ENCODE measurements around the gene MMP11.

The MMP11 gene

DNA sequence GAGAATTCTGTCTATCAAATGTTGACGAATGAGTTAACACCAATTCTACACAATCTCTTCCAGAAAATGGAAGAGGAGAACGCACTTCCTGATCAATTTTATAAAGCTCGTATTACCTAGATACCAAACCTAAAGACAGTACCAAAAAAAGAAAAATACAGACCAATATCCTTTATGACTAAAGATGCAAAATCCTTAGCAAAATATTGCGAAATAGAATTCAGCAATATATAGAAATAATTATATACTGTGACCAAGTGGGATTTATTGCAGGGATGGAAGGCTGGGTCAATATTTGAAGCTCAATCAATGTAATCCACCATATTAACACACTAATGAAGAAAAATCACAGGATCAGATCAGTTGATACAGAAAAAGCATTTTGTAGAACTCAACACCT, 39.7 kb downstream of the MMP11 start:
- H3K4me3 ChIP-seq (ENCODE audit: control insufficient read depth, low read depth, low read length) = no peak overlapping the region
- TF ChIP-seq, protein P1, sequence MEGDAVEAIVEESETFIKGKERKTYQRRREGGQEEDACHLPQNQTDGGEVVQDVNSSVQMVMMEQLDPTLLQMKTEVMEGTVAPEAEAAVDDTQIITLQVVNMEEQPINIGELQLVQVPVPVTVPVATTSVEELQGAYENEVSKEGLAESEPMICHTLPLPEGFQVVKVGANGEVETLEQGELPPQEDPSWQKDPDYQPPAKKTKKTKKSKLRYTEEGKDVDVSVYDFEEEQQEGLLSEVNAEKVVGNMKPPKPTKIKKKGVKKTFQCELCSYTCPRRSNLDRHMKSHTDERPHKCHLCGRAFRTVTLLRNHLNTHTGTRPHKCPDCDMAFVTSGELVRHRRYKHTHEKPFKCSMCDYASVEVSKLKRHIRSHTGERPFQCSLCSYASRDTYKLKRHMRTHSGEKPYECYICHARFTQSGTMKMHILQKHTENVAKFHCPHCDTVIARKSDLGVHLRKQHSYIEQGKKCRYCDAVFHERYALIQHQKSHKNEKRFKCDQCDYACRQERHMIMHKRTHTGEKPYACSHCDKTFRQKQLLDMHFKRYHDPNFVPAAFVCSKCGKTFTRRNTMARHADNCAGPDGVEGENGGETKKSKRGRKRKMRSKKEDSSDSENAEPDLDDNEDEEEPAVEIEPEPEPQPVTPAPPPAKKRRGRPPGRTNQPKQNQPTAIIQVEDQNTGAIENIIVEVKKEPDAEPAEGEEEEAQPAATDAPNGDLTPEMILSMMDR (IDR thresholded peaks at IDR 0.05; ENCODE audit: control insufficient read depth, insufficient read depth, low read depth, low read length, missing control alignments) = no peak
- DNase-seq (ENCODE audit: low read depth) = no peak

DNA sequence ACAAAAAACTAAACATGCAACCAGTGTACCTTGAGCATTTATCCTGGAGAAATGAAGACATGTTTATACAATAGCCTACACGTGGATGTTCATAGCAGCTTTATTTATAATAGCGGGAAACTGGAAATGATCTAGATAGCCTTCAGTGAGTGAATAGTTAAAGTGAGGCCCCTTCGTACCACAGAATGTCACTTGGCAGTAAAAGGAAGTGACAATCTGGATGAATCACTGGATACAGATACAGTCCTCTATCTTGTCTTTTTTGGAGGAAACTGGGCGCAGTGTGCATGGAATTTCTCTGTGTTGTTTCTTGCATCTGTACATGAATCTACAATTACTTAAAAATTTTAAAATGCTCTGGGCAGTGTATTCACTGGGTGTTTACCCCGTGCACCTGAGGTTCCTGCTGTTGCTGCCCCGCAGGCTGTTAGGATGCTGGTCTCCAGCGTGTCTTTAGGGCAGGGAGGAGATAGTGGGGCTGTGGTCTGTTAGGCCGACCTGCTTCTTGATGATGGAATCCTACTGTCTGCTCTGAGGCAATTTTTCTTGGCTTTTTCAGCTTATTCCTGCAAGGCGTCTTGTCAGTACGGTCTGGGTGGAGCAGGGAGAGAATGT, 43.0 kb downstream of the MMP11 start:
- TF ChIP-seq, protein P1 (IDR thresholded peaks at IDR 0.05; ENCODE audit: control insufficient read depth, insufficient read depth, low read depth, low read length, missing control alignments) = no peak
- H3K4me3 ChIP-seq (ENCODE audit: control insufficient read depth, low read depth, low read length) = no peak overlapping the region
- no peak for DNase-seq (ENCODE audit: low read depth)

DNA sequence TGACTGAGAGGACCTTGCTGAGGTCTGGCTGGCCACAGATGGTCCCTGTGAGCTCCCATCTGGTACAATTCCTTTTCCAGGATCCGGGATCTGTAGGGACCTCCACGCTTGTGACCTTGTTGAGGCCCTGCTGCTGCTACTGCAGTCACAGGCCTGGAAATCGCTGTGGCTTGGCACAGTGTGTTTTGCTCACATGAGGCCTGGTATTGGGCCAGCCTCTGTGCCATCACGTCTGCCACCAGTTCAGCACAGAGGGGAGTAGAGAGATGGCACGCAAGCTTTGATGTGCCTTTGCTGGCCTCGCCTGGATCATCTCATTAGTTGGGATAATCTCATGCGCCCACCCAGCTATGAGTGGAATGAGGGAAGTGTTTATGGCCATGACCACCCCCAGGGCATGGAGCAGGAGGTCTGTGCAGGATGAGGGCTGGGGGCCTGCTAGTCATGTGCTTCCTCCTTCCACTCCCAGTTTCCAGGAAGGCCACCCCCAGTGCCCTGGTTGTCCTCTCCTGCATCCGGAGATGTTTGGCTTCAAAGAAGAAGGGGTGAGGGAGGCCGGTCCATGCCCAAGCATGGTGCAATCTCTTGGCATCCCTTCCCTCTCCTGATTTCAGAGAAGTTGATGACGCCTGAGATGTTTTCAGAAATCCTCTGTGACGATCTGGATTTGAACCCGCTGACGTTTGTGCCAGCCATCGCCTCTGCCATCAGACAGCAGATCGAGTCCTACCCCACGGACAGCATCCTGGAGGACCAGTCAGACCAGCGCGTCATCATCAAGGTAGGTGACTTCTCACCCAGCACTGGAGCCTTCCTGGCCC, 43.7 kb downstream of the MMP11 start:
- H3K4me3 ChIP-seq (ENCODE audit: control insufficient read depth, low read depth, low read length) = no peak overlapping the region
- TF ChIP-seq, protein P1 (IDR thresholded peaks at IDR 0.05; ENCODE audit: control insufficient read depth, insufficient read depth, low read depth, low read length, missing control alignments) = no peak
- no peak for DNase-seq (ENCODE audit: low read depth)

DNA sequence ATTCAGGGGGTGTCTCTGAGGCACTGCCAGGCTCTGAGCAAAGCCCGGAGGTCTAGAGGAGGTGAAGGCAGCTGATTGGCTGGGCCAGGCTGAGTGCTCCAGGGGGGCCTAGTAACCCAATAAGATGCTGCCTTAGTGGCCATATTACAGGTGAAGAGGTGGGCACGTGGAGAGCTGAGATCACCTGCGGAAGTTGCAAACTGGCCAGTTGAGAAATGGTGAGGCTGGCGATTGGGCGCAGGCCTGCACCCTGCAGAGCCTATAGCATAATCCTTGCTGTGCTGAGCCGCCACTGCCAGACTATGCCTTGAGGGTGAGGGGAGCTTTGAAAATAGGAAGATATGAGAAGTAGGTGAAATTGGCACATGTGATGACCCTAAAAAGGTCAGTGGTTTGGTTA, 44.5 kb downstream of the MMP11 start:
- no peak overlapping the region for H3K4me3 ChIP-seq (ENCODE audit: control insufficient read depth, low read depth, low read length)
- DNase-seq (ENCODE audit: low read depth) = no peak
- TF ChIP-seq, protein P1 (IDR thresholded peaks at IDR 0.05; ENCODE audit: control insufficient read depth, insufficient read depth, low read depth, low read length, missing control alignments) = no peak

DNA sequence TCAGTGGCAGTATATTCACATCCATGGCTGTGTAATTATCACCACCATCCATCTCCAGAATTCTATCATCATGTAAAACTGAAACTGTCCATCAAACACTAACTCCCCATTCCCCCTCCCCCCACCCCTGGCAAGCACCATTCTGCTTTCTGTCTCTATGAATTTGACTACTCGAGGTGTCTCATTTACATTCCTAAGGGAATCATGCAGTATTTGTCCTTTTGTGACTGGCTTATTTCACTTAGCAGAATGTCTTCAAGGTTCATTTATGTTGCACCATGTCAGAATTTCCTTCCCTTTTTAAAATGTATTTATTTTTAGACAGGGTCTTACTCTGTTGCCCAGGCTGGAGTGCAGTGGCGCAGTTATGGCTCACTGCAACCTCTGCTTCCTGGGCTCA, 45.9 kb downstream of the MMP11 start:
- no peak overlapping the region for H3K4me3 ChIP-seq (ENCODE audit: control insufficient read depth, low read depth, low read length)
- DNase-seq (ENCODE audit: low read depth) = no peak
- TF ChIP-seq, protein P1 (IDR thresholded peaks at IDR 0.05; ENCODE audit: control insufficient read depth, insufficient read depth, low read depth, low read length, missing control alignments) = no peak

DNA sequence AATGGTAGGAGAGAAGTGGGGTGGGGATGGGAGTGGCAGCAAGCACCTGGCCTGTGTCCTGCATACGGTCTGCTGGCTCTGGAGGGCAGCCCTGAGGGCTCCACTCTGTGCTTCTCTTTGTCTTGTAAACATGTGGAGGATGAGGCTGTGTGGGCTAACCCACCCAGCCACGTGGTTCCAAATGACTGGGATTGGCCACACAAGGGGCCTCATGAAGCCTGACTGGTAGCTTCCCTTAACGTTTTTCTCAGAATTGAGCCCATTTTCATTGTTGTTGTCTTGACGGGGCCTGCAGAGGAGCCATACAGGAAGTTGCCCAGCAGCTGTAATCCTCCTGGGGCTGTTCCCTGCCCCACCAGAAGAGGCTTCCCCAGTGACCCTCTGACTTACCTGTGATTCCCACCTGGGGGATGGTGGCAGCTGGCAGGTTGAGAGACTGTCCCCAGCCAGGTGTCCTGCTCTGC, 48.1 kb downstream of the MMP11 start:
- TF ChIP-seq, protein P1 (IDR thresholded peaks at IDR 0.05; ENCODE audit: control insufficient read depth, insufficient read depth, low read depth, low read length, missing control alignments) = no peak
- H3K4me3 ChIP-seq (ENCODE audit: control insufficient read depth, low read depth, low read length) = no peak overlapping the region
- no peak for DNase-seq (ENCODE audit: low read depth)

All from AG09309 (cell line).